HAP-1 (cell line): Measurements from ENCODE around the gene RASSF6.

Source experiments
- DNase-seq, 2 experiments: peaks; one replicate each; pipeline ENCODE4 v3.0.0-alpha.2; 2016 to 2020; ENCODE audit warnings: low spot score in 2 of 2
- H3K27me3 ChIP-seq: fragments of 250-450 bp; sonication (Bioruptor Pico); 2 replicates; pipeline ENCODE4 v1.5.1; 2020; ENCODE audit warnings: low read depth, mild to moderate bottlenecking, moderate library complexity
- H3K36me3 ChIP-seq: fragments of 250-450 bp; sonication (Bioruptor Pico); replicated peaks from 2 replicates; pipeline ENCODE4 v1.5.1; 2020; ENCODE audit warnings: mild to moderate bottlenecking
- H3K4me1 ChIP-seq: fragments of 250-450 bp; sonication (Bioruptor Pico); 2 replicates; pipeline ENCODE4 v1.5.1; 2020; ENCODE audit warnings: mild to moderate bottlenecking
- H3K4me3 ChIP-seq: fragments of 250-450 bp; sonication (Bioruptor Pico); 2 replicates; pipeline ENCODE4 v1.5.1; 2020; ENCODE audit warnings: mild to moderate bottlenecking, moderate library complexity
- H3K9me3 ChIP-seq: fragments of 250-450 bp; sonication (Bioruptor Pico); 2 replicates; pipeline ENCODE4 v1.5.1; 2020; ENCODE audit warnings: mild to moderate bottlenecking, moderate library complexity
- in situ Hi-C: fragments of 300-500 bp; cut with MboI; formaldehyde crosslinking; loops from 3 replicates; pipeline ENCODE4 v1.14.3; 2020; ENCODE audit warnings: low sequenced_read_pairs, inconsistent platforms, mixed read lengths

RASSF6 gene

DNA sequence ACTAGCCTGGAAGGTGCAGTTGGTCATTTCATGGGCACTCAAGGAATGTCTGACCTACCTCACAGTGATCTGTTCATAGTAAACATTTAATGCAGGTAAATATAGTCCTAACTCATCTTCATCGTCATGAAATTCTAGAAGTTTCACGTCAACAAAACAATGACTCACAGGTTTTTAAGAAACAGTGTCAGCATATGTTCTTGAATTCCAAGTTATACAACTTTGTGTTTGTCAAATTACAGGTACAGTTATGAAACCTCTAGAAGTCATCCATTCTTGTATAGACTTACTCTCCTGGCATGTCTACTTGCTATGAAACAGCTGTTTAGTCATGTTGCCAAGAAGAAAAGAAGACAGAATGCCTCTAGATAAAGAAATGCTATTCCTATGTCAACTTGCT, 92.1 kb downstream of the RASSF6 start:
- no peak overlapping the region for H3K4me3 ChIP-seq
- no peaks in the 10 kb centered on the region for H3K27me3 ChIP-seq
- H3K4me1 ChIP-seq = no peaks in the 10 kb centered on the region; the same call in 1 of the 2 replicates
- in situ Hi-C loops = no loop called here
- no peak for DNase-seq
- no peaks in the 10 kb centered on the region for H3K36me3 ChIP-seq
- H3K9me3 ChIP-seq = no peaks in the 10 kb centered on the region

DNA sequence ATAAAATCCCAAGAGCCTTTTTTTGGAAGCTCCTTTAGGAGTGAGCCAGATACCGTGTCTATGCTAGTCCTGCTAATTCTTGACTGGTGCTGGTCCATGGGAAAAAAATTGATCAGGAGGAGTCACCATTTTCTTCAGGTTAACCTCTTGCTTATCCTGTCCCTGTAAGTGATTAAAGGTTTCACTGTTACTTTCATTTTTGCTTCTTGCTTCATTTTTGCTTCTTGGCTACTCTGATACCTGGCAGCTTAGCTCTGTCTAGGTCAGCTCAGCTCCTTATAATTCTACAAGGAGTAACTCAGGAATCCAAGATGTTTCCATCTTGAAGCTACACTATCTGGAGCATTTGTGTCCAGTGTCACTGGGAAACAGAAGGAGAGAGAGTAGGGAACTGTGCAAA, 93.0 kb downstream of the RASSF6 start:
- H3K36me3 ChIP-seq = no peaks in the 10 kb centered on the region
- DNase-seq = no peak
- no peaks in the 10 kb centered on the region; the same call in 1 of the 2 replicates for H3K4me1 ChIP-seq
- in situ Hi-C loops = no loop called here
- H3K9me3 ChIP-seq = no peaks in the 10 kb centered on the region
- H3K4me3 ChIP-seq = no peak overlapping the region
- no peaks in the 10 kb centered on the region for H3K27me3 ChIP-seq

DNA sequence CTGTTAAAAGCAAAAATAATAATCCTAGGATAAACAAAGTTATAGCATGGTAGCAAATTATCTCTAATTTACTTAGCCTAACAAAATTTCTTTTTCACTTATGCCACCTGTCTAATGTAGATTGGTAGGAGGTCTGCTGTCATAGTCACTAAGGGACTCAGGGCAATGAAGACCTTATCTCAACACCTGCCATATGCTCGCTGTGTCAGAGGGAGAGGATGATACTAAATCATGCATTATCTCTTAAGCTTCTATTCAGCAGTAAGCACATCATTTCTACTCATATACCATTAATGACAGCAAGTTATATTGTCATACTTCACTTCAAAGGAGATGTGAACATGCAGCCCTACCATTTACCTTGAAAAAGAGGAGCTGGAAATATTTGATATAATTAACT, 94.6 kb downstream of the RASSF6 start:
- Histone ChIP-seq H3K9me3 (no peaks in the 10 kb centered on the region), H3K4me3 (no peak overlapping the region), H3K36me3 (no peaks in the 10 kb centered on the region), H3K27me3 (no peaks in the 10 kb centered on the region), H3K4me1 (peaks cover 9% of the 10 kb centered on the region)
- in situ Hi-C loops = no loop called here
- DNase-seq = no peak

DNA sequence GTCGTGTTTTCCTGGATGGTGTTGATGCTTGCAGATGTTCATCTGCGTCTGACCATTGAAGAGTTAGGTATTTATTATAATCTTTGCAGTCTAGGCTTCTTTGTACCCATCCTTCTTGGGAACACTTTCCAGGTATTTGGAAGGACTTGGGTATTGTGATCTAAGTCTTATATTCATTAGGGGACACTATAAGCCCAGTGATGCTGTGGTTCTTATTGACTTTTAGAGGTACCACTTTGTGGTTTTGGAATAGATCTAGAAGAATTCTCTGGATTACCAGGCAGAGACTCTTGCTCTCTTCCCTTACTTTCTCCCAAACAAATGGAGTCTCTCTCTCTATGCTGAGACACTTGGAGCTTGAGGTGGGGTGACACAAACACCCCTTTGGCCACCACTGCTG, 97.1 kb downstream of the RASSF6 start:
- in situ Hi-C loops = no loop called here
- Histone ChIP-seq H3K27me3 (no peaks in the 10 kb centered on the region), H3K4me3 (no peak overlapping the region), H3K36me3 (no peaks in the 10 kb centered on the region), H3K9me3 (no peaks in the 10 kb centered on the region), H3K4me1 (peaks cover 12% of the 10 kb centered on the region)
- no peak for DNase-seq
